DND-41 (cell line): Measurements from ENCODE around the gene C17orf78.
"Not testable (repeated sequence)": the region's sequence is repeated elsewhere in the genome, so short reads cannot be mapped to it uniquely, and the experiment has no call there.

Source experiments
- ATAC-seq: fragments of 200-7000 bp; cut with Tn5 transposase; 3 replicates; pipeline ENCODE4 v1.9.1; 2021; ENCODE audit warnings: low read depth; ENCODE audit not compliant: insufficient read depth
- DNase-seq: peaks from one replicate; pipeline ENCODE4 v3.0.0-alpha.2; 2020
- H2AFZ ChIP-seq: 2 replicates; pipeline ENCODE4 v1.6.0; 2012; ENCODE audit warnings: low read depth, low read length
- H3K27ac ChIP-seq: 2 replicates; pipeline ENCODE4 v1.5.1; 2012; ENCODE audit warnings: low read length, inconsistent platforms
- H3K27me3 ChIP-seq: fragments of 200-600 bp; sonication (generic); 2 replicates; pipeline ENCODE4 v1.6.0; 2012; ENCODE audit warnings: low read length, mild to moderate bottlenecking, inconsistent platforms; ENCODE audit not compliant: insufficient read depth, poor library complexity
- H3K36me3 ChIP-seq: 2 replicates; pipeline ENCODE4 v1.5.1; 2012; ENCODE audit warnings: low read length, inconsistent platforms; ENCODE audit not compliant: insufficient read depth
- H3K4me1 ChIP-seq: 2 replicates; pipeline ENCODE4 v1.5.1; 2012; ENCODE audit warnings: mild to moderate bottlenecking, low read length; ENCODE audit not compliant: insufficient read depth
- H3K4me2 ChIP-seq: 2 replicates; pipeline ENCODE4 v1.6.0; 2012; ENCODE audit warnings: mild to moderate bottlenecking, moderate library complexity, low read length, inconsistent platforms; ENCODE audit not compliant: insufficient read depth
- H3K4me3 ChIP-seq, 2 experiments: fragments of 200-600 bp in 1 of 2; shearing (Covaris generic) in 1 of 2; 2 replicates each; pipeline ENCODE4 v1.5.1; 2012 to 2016; ENCODE audit warnings: inconsistent platforms in 2 of 2, low read length in 2 of 2, mild to moderate bottlenecking in 2 of 2, low read depth in 1 of 2, moderate library complexity in 1 of 2
- H3K79me2 ChIP-seq: 2 replicates; pipeline ENCODE4 v1.6.0; 2012; ENCODE audit warnings: low read length, inconsistent platforms; ENCODE audit not compliant: insufficient read depth
- H3K9ac ChIP-seq: 2 replicates; pipeline ENCODE4 v1.6.0; 2012; ENCODE audit warnings: low read depth, mild to moderate bottlenecking, inconsistent platforms, low read length, moderate library complexity
- H3K9me3 ChIP-seq: 2 replicates; pipeline ENCODE4 v1.5.1; 2012; ENCODE audit warnings: low read length, moderate library complexity, mild to moderate bottlenecking, inconsistent platforms; ENCODE audit not compliant: insufficient read depth, severe bottlenecking
- H4K20me1 ChIP-seq: 2 replicates; pipeline ENCODE4 v1.6.0; 2012; ENCODE audit warnings: low read length; ENCODE audit not compliant: insufficient read depth
- EZH2 ChIP-seq: IDR thresholded peaks from 3 replicates; pipeline ENCODE4 v1.6.1; 2012; ENCODE audit warnings: borderline replicate concordance, low read depth, mild to moderate bottlenecking, moderate library complexity, low read length, inconsistent platforms; ENCODE audit not compliant: severe bottlenecking
- TF ChIP-seq, protein P1 (sequence below): IDR thresholded peaks from 2 replicates; pipeline ENCODE4 v1.5.1; 2012; ENCODE audit warnings: borderline replicate concordance, low read length, moderate library complexity, mild to moderate bottlenecking; ENCODE audit not compliant: poor library complexity, severe bottlenecking; ENCODE audit errors: extremely low read depth

Gene C17orf78

DNA sequence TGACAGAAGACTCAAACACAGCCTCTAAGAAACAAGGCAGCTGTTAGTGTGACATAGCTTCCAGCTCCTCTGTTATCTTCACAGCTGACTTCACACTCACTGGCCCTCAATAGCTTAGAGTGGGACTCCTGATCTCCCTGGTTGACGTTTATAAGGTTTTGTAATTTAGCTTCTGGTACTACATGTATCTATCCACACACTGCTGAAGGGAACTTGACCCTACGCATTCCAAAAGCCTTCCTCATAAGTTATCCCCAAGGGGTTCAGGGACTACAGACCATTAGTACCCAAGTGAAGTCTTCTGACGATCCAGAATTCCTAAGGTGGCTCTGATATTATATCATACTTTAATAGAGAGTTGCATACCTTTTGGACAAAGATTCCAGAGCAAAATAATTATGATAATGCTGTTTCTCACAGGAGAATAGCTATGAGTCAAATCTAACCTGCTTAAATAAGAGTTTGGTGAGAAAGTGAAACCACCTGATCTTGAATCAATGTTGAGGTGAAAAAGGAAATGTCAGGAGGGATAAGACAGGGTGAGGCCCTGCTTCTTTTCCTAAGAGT is 16.3 kb downstream of the C17orf78 start:
- Histone ChIP-seq H3K27me3 (no peaks in the 10 kb centered on the region), H3K9ac (no peak overlapping the region), H3K79me2 (no peaks in the 10 kb centered on the region), H3K36me3 (no peaks in the 10 kb centered on the region), H3K27ac (no peak overlapping the region), H3K4me3 (no peak overlapping the region), H3K4me2 (no peak overlapping the region), H3K9me3 (no peaks in the 10 kb centered on the region), H4K20me1 (no peaks in the 10 kb centered on the region), H2AFZ (no peak overlapping the region), H3K4me1 (no peaks in the 10 kb centered on the region)
- DNase-seq (no peak), ATAC-seq (no peak)
- TF ChIP-seq, protein P1, sequence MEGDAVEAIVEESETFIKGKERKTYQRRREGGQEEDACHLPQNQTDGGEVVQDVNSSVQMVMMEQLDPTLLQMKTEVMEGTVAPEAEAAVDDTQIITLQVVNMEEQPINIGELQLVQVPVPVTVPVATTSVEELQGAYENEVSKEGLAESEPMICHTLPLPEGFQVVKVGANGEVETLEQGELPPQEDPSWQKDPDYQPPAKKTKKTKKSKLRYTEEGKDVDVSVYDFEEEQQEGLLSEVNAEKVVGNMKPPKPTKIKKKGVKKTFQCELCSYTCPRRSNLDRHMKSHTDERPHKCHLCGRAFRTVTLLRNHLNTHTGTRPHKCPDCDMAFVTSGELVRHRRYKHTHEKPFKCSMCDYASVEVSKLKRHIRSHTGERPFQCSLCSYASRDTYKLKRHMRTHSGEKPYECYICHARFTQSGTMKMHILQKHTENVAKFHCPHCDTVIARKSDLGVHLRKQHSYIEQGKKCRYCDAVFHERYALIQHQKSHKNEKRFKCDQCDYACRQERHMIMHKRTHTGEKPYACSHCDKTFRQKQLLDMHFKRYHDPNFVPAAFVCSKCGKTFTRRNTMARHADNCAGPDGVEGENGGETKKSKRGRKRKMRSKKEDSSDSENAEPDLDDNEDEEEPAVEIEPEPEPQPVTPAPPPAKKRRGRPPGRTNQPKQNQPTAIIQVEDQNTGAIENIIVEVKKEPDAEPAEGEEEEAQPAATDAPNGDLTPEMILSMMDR, result no peak
- no peak for TF ChIP-seq EZH2

DNA sequence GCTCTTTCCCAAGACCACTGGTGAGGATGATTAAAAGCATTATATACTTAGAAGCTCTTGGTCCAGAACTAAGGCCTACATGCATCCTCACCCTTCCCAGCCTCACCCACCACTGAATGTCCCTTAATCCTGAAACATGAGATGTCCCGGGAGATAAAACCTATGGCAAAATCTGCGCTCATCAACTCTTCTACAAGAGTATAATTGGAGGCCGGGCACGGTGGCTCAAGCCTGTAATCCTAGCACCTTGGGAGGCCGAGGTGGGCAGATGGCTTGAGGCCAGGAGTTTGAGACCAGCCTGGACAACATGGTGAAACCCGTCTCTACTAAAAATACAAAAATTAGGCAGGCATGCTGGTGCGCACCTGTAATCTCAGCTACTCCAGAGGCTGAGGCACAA is 17.6 kb downstream of the C17orf78 start:
- Histone ChIP-seq H2AFZ (no peak overlapping the region), H4K20me1 (no peaks in the 10 kb centered on the region), H3K79me2 (no peaks in the 10 kb centered on the region), H3K9me3 (no peaks in the 10 kb centered on the region), H3K9ac (no peak overlapping the region), H3K27me3 (no peaks in the 10 kb centered on the region), H3K4me3 (no peak overlapping the region), H3K4me1 (no peaks in the 10 kb centered on the region), H3K36me3 (no peaks in the 10 kb centered on the region), H3K27ac (no peak overlapping the region), H3K4me2 (no peak overlapping the region)
- DNase-seq, result no peak
- no peak for ATAC-seq
- no peak for TF ChIP-seq EZH2
- TF ChIP-seq, protein P1, result no peak

DNA sequence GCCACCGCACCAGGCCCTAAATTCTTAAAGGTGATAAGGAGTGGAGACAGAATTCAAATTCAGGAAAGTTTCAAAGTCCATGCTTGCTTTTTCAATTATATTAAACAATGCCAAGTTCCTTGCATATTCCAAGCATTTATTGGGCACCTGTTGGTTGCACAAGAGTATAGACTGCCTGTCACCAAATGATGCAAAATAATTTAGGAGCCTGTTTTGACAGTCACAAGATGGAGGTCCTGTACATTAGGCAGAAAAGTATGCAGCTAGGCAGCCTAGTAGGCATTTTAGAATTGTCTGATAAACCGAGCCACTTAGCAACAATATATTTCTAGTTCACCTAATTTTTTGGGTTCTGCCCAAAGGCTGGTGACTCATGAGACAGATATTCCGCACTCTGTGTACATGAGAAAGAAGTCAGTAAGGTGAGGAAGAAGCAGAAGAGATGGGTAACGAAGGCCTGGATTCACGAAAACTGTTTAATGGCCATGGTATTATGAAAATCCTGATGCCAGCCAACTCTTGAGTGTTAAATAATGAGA is 23.5 kb downstream of the C17orf78 start:
- no peak overlapping the region for H3K9ac ChIP-seq
- no peak for TF ChIP-seq EZH2
- TF ChIP-seq, protein P1, result no peak
- H3K4me1 ChIP-seq, result peaks cover 13% of the 10 kb centered on the region
- DNase-seq (no peak), ATAC-seq (no peak)
- no peaks in the 10 kb centered on the region for H4K20me1 ChIP-seq
- H3K27ac ChIP-seq, result no peak overlapping the region
- peaks cover 13% of the 10 kb centered on the region for H3K79me2 ChIP-seq
- H3K4me2 ChIP-seq, result no peak overlapping the region
- H3K9me3 ChIP-seq, result no peaks in the 10 kb centered on the region
- no peaks in the 10 kb centered on the region for H3K27me3 ChIP-seq
- no peak overlapping the region for H2AFZ ChIP-seq
- H3K36me3 ChIP-seq, result no peaks in the 10 kb centered on the region
- H3K4me3 ChIP-seq, result no peak overlapping the region

DNA sequence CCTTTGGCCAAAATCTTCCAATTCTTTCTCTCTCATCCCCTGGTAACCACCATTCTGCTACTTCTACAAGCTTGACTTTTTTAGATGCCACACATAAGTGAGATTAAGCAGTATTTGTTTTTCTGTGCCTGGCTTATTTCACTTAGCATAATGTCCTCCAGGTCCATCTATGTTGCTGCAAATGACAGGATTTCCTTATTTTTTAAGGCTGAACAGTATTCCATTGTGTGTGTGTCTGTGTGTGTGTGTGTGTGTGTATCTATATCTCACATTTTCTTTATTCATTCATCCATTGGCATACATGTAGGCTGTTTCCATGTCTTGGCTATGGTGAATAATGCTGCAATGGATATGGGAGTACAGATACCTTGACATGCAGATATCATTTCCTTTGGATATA is 24.7 kb downstream of the C17orf78 start:
- no peak overlapping the region for H3K27ac ChIP-seq
- ATAC-seq, result no peak
- no peaks in the 10 kb centered on the region for H3K9me3 ChIP-seq
- H4K20me1 ChIP-seq, result 0 out of 2 replicates have a peak, but pooled peaks cover 3% of the 10 kb centered on the region
- H3K36me3 ChIP-seq, result no peaks in the 10 kb centered on the region
- H3K79me2 ChIP-seq, result peaks cover 25% of the 10 kb centered on the region
- H3K4me1 ChIP-seq, result peaks cover 24% of the 10 kb centered on the region
- H3K9ac ChIP-seq, result no peak overlapping the region
- no peak for TF ChIP-seq EZH2
- TF ChIP-seq, protein P1, result no peak
- no peak overlapping the region for H3K4me3 ChIP-seq
- H3K4me2 ChIP-seq, result no peak overlapping the region
- no peak for DNase-seq
- no peaks in the 10 kb centered on the region for H3K27me3 ChIP-seq
- H2AFZ ChIP-seq, result no peak overlapping the region

DNA sequence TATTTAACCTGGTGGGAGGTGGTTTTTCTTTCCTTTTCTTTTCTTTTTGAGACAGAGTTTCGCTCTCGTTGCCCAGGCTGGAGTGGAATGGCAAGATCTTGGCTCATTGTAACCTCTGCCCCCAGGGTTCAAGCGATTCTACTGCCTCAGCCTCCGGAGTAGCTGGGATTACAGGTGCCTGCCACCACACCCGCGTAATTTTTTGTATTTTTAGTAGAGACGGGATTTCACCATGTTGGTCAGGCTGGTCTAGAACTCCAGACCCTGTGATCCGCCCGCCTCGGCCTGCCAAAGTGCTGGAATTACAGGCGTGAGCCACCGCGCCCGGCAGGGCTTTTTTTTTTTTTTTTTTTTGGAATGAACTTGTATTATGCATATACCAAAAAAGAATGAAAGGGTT is 29.7 kb downstream of the C17orf78 start:
- ATAC-seq, H3K27me3 ChIP-seq, H3K9me3 ChIP-seq, DNase-seq, H2AFZ ChIP-seq, H4K20me1 ChIP-seq: not testable (repeated sequence)
- Histone ChIP-seq H3K79me2 (peaks cover 67% of the 10 kb centered on the region), H3K27ac (peak overlapping the region; percentile 95), H3K9ac (peak overlapping the region; percentile 98), H3K36me3 (peaks cover 12% of the 10 kb centered on the region), H3K4me1 (peaks cover 52% of the 10 kb centered on the region), H3K4me3 (peak overlapping the region; percentile 91 to 92; a peak in 3 of 4 replicates), H3K4me2 (peak overlapping the region; percentile 95)
